Endothelial cell of umbilical vein (primary cell): ENCODE measurements around the gene METTL21C. TPM values are rescaled to one million over a fixed set of nuclear protein-coding genes. Genes with fewer than 3 reads are reported as not detected.
A peak's percentile ranks its signal among the peaks of the same experiment; 100 is the strongest.

ENCODE experiments used
- BruUV-seq: library from RNA; stranded (reverse); fragments of 400-500 nt; replicated peaks from 2 replicates; lab custom pipeline; 2021; lab: Mats Ljungman, UMichigan
- CTCF ChIA-PET: fragments of 300-600, 350-600 bp; sonication (Branson Sonifier 250); formaldehyde crosslinking; loops from one replicate; lab custom pipeline; 2021; ENCODE audit warnings: antibody characterized with exemption, inconsistent platforms; lab: Charles Lee
- POLR2A ChIA-PET: fragments of 300-600, 350-600 bp; sonication (Branson Sonifier 250); formaldehyde crosslinking; loops from one replicate; lab custom pipeline; 2021; ENCODE audit warnings: antibody characterized with exemption, inconsistent platforms; lab: Charles Lee
- DNase-seq: peaks from one replicate; pipeline ENCODE4 v3.0.0-alpha.2; 2011; ENCODE audit warnings: low read depth, low spot score
- FAIRE-seq: peaks from 2 replicates; lab custom pipeline; 2011; peaks lifted over from hg19 to GRCh38; lab: Jason Lieb, UNC
- H2AFZ ChIP-seq: 2 replicates; pipeline ENCODE4 v1.6.0; 2012; ENCODE audit warnings: low read depth, low read length, control low read depth, inconsistent platforms
- H3K27ac ChIP-seq: 2 replicates; pipeline ENCODE4 v1.5.1; 2011; ENCODE audit warnings: low read depth, mild to moderate bottlenecking, control low read depth, low read length, moderate library complexity; ENCODE audit not compliant: insufficient read depth
- H3K27me3 ChIP-seq, 2 experiments: 2 replicates each; pipeline versions ENCODE4 v1.6.0 to v1.6.1; 2011; ENCODE audit warnings: low read length in 2 of 2, mixed read lengths in 1 of 2; ENCODE audit not compliant: control insufficient read depth in 2 of 2, insufficient read depth in 2 of 2
- H3K36me3 ChIP-seq, 2 experiments: 2 replicates in 1 of 2; 3 replicates in 1 of 2; pipeline ENCODE4 v1.5.1; 2011; ENCODE audit warnings: low read length in 2 of 2, mild to moderate bottlenecking in 1 of 2, moderate library complexity in 1 of 2; ENCODE audit not compliant: control insufficient read depth in 2 of 2, insufficient read depth in 2 of 2; ENCODE audit errors: extremely low read depth in 1 of 2
- H3K4me1 ChIP-seq: 3 replicates; pipeline ENCODE4 v1.5.1; 2011; ENCODE audit warnings: mild to moderate bottlenecking, low read length; ENCODE audit not compliant: control insufficient read depth, insufficient read depth; ENCODE audit errors: extremely low read depth
- H3K4me2 ChIP-seq: 2 replicates; pipeline ENCODE4 v1.6.1; 2011; ENCODE audit warnings: low read length, control low read depth, mixed read lengths; ENCODE audit not compliant: insufficient read depth
- H3K4me3 ChIP-seq, 3 experiments: fragments of 200-600 bp in 1 of 3; sonication (generic), shearing (Covaris generic) in 1 of 3; replicated peaks in 1 of 3; 2 replicates each; pipeline ENCODE4 v1.5.1; 2011 to 2016; ENCODE audit warnings: control low read depth in 3 of 3, low read length in 3 of 3, mild to moderate bottlenecking in 2 of 3, inconsistent platforms in 1 of 3, low read depth in 1 of 3, moderate library complexity in 1 of 3; ENCODE audit not compliant: insufficient read depth in 1 of 3
- H3K79me2 ChIP-seq: 2 replicates; pipeline ENCODE4 v1.6.0; 2012; ENCODE audit warnings: low read length, inconsistent platforms; ENCODE audit not compliant: control insufficient read depth, insufficient read depth
- H3K9ac ChIP-seq: replicated peaks from 2 replicates; pipeline ENCODE3; 2011; ENCODE audit warnings: low read length, control low read depth; ENCODE audit not compliant: insufficient read depth; ENCODE audit errors: extremely low read depth
- H3K9me1 ChIP-seq: replicated peaks from 3 replicates; pipeline ENCODE4 v1.6.0; 2011; ENCODE audit warnings: mild to moderate bottlenecking, low read length; ENCODE audit not compliant: control insufficient read depth, insufficient read depth; ENCODE audit errors: extremely low read depth
- H3K9me3 ChIP-seq: replicated peaks from 2 replicates; pipeline ENCODE4 v1.5.1; 2012; ENCODE audit warnings: low read length, inconsistent platforms; ENCODE audit not compliant: control insufficient read depth, insufficient read depth
- H4K20me1 ChIP-seq: replicated peaks from 2 replicates; pipeline ENCODE3; 2011; ENCODE audit warnings: mild to moderate bottlenecking, low read length; ENCODE audit not compliant: control insufficient read depth, insufficient read depth; ENCODE audit errors: extremely low read depth
- CTCF ChIP-seq, 2 donors: IDR thresholded peaks; 1 replicate in 1 of 2; 2 replicates in 1 of 2; pipeline ENCODE4 v1.5.1; 2011; ENCODE audit warnings: low read length in 2 of 2, mild to moderate bottlenecking in 2 of 2, moderate library complexity in 2 of 2, control low read depth in 1 of 2, inconsistent platforms in 1 of 2, low read depth in 1 of 2; ENCODE audit not compliant: insufficient read depth in 1 of 2; ENCODE audit errors: extremely low read depth in 1 of 2
- FOS ChIP-seq: IDR thresholded peaks from 2 replicates; pipeline ENCODE4 v1.6.1; 2011; ENCODE audit warnings: mild to moderate bottlenecking, low read length, moderate library complexity, borderline replicate concordance; ENCODE audit not compliant: insufficient read depth
- GATA2 ChIP-seq: IDR thresholded peaks from 2 replicates; pipeline ENCODE4 v1.7.0; 2011; ENCODE audit warnings: low read depth, mild to moderate bottlenecking, moderate library complexity, mixed read lengths, low read length; ENCODE audit not compliant: insufficient read length, insufficient read depth
- POLR2A ChIP-seq: IDR thresholded peaks from 2 replicates; pipeline ENCODE4 v1.6.1; 2012; ENCODE audit warnings: low read depth, mild to moderate bottlenecking, control low read depth, low read length
- POLR2AphosphoS5 ChIP-seq: IDR thresholded peaks from 2 replicates; pipeline ENCODE4 v1.6.1; 2012; ENCODE audit warnings: low read depth, mild to moderate bottlenecking, control low read depth, low read length, moderate library complexity; ENCODE audit not compliant: insufficient read depth
- dilution Hi-C: fragments of 300-500 bp; cut with MboI; formaldehyde crosslinking; loops from one replicate; pipeline ENCODE4 v1.15.0; 2019; ENCODE audit warnings: low sequenced_read_pairs; ENCODE audit not compliant: extremely low pct_ligation_motif_present
- intact Hi-C: fragments of 100-400 bp; cut with micrococcal nuclease; formaldehyde crosslinking; loops from one replicate; pipeline ENCODE4 v1.10.0; 2022
- polyA plus RNA-seq, 4 experiments: library from polyadenylated mRNA; depleted of rRNA in 3 of 4; stranded (reverse) in 3 of 4; unstranded in 1 of 4; fragments of >200 nt; gene quantifications; 2 replicates each; pipeline versions ENCODE4 v1.2.1 to v1.2.3, GENCODE V29; 2011 to 2012; ENCODE audit warnings: missing spikeins in 1 of 4
- total RNA-seq: library from RNA; stranded (reverse); gene quantifications from 2 replicates; pipeline ENCODE4 v1.2.3, GENCODE V29; 2021

METTL21C gene
- total and polyA plus RNA-seq, 2 donors (not counting 3 experiments of a cell fraction or from before 2014, with no cell fraction given): not detected

DNA sequence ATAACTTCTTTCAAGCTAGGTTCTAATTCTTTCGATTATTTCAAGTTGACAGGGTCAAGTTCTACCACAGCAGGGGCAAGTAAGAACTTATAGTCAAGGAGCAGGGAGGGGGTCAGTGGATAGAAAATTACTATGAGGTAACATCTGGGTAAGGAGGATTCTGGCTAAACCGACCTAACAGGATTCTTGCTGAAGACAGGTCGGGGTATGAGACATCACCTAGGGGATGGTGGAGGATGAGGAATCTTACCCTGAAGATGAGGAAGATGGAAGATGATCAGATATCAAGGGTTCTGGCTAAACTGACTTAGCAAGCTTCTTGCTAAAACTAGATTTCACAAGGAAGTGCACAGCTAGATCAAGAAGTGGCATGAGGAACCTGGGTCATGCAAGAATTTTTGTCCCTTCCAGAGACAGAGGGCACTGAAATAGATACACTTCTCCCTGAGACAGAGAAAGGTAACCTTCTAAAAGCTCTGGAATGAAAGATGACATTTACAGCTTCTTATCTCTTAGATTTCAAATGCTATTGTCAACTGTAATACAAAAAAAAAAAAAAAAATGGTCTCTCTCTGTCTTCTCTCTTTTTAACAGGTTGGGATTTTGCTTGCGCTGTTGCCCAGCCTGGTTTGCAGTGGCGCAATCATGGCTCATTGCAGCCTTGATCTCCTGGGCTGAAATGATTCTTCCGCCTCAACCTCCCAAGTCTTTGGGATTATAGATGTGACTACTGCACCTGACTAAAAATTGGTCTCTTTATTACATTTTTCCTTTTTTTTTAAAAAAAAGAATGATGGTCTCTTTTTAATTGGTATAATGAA is 9.6 kb upstream of the METTL21C start:
- dilution Hi-C loops (no loop called here), intact Hi-C loops (loop anchor here (1.0 to 2.0 kb wide), 2 partner anchors 25 to 66 kb away; no protein-coding TSS in a partner anchor)
- Histone ChIP-seq H4K20me1 (no peaks in the 10 kb centered on the region), H3K27me3 (no peaks in the 10 kb centered on the region), H3K9ac (peak overlapping the region; percentile 16), H3K9me3 (no peaks in the 10 kb centered on the region), H3K27ac (peak overlapping the region; percentile 58), H3K9me1 (no peaks in the 10 kb centered on the region), H3K4me2 (peak overlapping the region; percentile 53), H3K4me1 (peaks cover 48% of the 10 kb centered on the region), H3K36me3 (no peaks in the 10 kb centered on the region), H2AFZ (no peak overlapping the region), H3K79me2 (no peaks in the 10 kb centered on the region), H3K4me3 (no peak overlapping the region)
- TF ChIP-seq GATA2: no peak
- no peak for TF ChIP-seq POLR2AphosphoS5
- TF ChIP-seq POLR2A: no peak
- no peak for TF ChIP-seq CTCF (IDR thresholded peaks at IDR 0.05; ENCODE audit: extremely low read depth in 1 of 2, insufficient read depth in 1 of 2, low read depth in 1 of 2, low read length in 2 of 2)
- no peak for TF ChIP-seq FOS
- CTCF ChIA-PET: interaction anchor here (0.9 to 2.1 kb wide), 4 partner anchors 10 to 112 kb away, joined by 3 to 13 read pairs (median 6); no protein-coding TSS in a partner anchor
- POLR2A ChIA-PET: interaction anchor here (0.5 to 1.2 kb wide), 2 partner anchors 69 to 101 kb away, joined by 3 read pairs; partner anchors contain the start of gene TEX30
- DNase-seq (no peak), FAIRE-seq (no peak)
- no TSS peak for BruUV-seq
